ENCODE measurements around the gene TSSK6. TPM values are rescaled to one million over a fixed set of nuclear protein-coding genes. Genes with fewer than 3 reads are reported as not detected.

The TSSK6 gene
- total RNA-seq, 4 donors from 2014 or later, result 0.33 to 3.7 (median 1.5) TPM

DNA sequence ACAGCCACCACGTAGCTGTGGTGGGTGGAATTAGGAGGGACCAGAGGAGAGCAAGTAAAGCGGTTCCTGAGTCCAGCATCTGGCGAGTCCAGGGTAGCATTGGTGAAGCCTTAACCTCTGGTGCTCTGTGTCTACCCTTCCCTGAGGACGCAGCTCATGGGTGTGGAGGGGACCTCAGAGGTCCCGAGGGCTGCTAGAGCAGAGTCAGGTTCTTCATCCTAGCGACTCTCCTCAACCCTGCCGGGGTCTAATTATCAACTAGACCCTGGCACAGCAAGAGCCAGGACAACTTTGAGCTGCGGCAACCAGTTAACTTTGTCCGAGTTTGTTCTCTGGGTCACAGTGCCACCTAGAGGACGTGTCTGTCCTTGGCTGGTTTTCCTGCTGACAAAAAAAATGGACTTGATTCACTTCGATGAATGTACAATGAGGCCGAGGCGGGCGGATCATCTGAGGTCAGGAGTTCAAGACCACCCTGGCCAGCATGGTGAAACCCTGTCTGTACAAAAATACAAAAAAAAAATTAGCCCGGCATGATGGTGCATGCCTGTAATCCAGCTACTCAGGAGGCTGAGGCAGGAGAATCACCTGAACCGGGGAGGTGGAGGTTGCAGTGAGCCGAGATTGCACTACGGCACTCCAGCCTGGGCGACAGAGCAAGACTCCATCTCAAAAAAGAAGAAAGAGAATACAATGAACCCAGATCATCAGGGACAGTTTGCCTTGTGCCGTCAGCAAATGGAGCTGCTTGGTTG, 25.0 kb downstream of the TSSK6 start:
- no peaks in the 10 kb centered on the region for H3K27me3 ChIP-seq
- TF ChIP-seq CTCF (IDR thresholded peaks at IDR 0.05) (peak; percentile 79 to 85 (median 80)), POLR2AphosphoS5 (IDR thresholded peaks at IDR 0.05) (peak in 1 of 2 donors; percentile 57), POLR2A (IDR thresholded peaks at IDR 0.05; ENCODE audit: low read depth) (no peak)
- H3K36me3 ChIP-seq, result peaks cover 16 to 36% (median 32%) of the 10 kb centered on the region in 4 donors
- intact Hi-C loops (cut with DNase I), result no loop called here
- DNase-seq (ENCODE audit: extremely low spot score), result peak; percentile 94
- WGBS, result 26% methylated on average over 12 of the region's 20 CpGs
- peak overlapping the region; percentile 56 to 71 (median 62) for H3K27ac ChIP-seq (replicated peaks in 1 of 4)
- H3K9me3 ChIP-seq, result no peaks in the 10 kb centered on the region
- H3K4me3 ChIP-seq, result peak overlapping the region in 1 of 4 donors; percentile 11
- peaks cover 32 to 55% (median 43%) of the 10 kb centered on the region in 4 donors for H3K4me1 ChIP-seq

DNA sequence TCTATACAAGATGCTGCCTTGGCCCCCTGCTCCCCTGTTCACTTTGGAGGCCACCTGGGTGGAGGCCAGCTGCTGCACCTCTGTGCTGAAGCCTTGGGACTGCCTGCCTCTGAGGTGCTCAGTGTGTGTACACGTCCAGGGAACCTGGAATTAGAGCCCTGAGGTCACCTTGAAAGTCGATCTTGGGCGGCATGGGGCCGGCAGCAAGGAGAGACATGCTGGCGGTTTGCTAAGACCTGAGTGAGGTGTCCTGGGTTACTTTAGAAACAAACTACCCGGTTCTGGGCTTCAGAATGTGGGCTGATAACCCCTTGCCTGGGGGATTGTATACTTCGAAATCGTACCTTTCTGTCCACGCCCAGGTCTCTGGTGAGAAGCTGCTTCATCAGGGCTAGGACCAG, 25.5 kb downstream of the TSSK6 start:
- DNase-seq (ENCODE audit: extremely low spot score), result no peak
- Histone ChIP-seq H3K27ac (replicated peaks in 1 of 4) (peak overlapping the region; percentile 56 to 71 (median 62)), H3K9me3 (no peaks in the 10 kb centered on the region), H3K27me3 (no peaks in the 10 kb centered on the region), H3K4me1 (peaks cover 38 to 61% (median 49%) of the 10 kb centered on the region in 4 donors), H3K4me3 (no peak overlapping the region), H3K36me3 (peaks cover 14 to 31% (median 28%) of the 10 kb centered on the region in 4 donors)
- no peak for TF ChIP-seq POLR2A (IDR thresholded peaks at IDR 0.05; ENCODE audit: low read depth)
- no peak for TF ChIP-seq CTCF (IDR thresholded peaks at IDR 0.05)
- no peak for TF ChIP-seq POLR2AphosphoS5 (IDR thresholded peaks at IDR 0.05)
- no peak for TF ChIP-seq EP300 (IDR thresholded peaks at IDR 0.05)
- 69% methylated on average over 9 of the region's 9 CpGs for WGBS
- intact Hi-C loops (cut with DNase I), result loop anchor here (1.0 to 10.0 kb wide), 2 partner anchors 75 to 123 kb away; no protein-coding TSS in a partner anchor

- peak; percentile 94 for DNase-seq (ENCODE audit: extremely low spot score)
- H3K9me3 ChIP-seq, result no peaks in the 10 kb centered on the region
- H3K4me3 ChIP-seq, result peak overlapping the region; percentile 11 to 23 (median 16)
- intact Hi-C loops (cut with DNase I), result loop anchor here (1.0 to 10.0 kb wide), 2 partner anchors 74 to 122 kb away; no protein-coding TSS in a partner anchor
- no peaks in the 10 kb centered on the region for H3K27me3 ChIP-seq
- peaks cover 7 to 26% (median 21%) of the 10 kb centered on the region in 4 donors for H3K36me3 ChIP-seq
- peak overlapping the region; percentile 56 to 71 (median 62) for H3K27ac ChIP-seq (replicated peaks in 1 of 4)
- TF ChIP-seq POLR2AphosphoS5 (IDR thresholded peaks at IDR 0.05) (peak; percentile 13 to 58), EP300 (IDR thresholded peaks at IDR 0.05) (no peak), POLR2A (IDR thresholded peaks at IDR 0.05; ENCODE audit: low read depth) (no peak), CTCF (IDR thresholded peaks at IDR 0.05) (no peak)
- WGBS, result 49% methylated on average over 14 of the region's 14 CpGs
- H3K4me1 ChIP-seq, result peaks cover 40 to 63% (median 52%) of the 10 kb centered on the region in 4 donors
Observed at GRCh38 chr19:19488875-19489690, 26.3 kb downstream of the TSSK6 start.

DNA sequence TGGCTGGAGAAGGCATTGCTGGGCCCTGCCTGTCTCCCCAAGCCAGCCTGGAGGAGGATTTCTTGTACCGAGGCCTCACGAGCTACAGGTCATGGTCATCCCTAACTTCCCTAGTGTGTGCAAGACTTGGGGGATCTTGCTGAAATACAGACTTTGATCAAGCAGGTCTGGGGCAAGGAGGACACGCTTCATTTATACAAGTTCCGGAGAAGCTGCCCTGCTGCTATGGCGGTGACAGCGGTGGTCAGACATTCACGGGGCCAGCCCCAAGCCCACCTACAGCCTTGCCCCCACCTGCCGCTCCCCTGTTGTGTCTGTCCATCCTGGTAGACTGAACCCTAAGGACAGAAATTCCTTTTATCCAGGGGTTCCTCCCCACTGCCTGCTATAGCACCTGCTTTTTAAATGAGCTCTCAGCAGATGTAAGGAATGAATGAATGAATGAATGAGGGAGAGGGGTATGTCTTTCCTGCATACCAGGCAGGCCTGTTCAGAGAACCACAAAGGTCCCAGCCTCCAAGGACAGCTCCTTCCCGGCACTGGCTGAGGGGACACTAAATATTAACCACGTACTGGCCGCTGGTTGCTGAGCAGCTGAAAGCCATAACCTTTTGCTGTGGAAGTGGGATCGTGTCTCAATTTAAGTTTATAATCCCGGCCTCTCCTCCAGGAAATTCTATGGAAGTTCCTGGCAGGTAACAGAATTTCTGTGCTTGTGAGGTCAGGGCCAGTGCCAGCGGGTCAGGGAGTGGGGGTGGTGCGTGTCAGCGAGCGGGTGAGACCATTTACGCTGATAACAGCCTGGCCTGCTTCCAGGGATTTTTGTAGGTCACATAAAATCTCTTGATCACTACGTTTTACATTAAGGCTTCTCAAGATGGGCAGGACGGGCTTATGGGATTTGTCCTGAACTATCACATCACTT, 27.1 kb downstream of the TSSK6 start:
- H3K27me3 ChIP-seq, result no peaks in the 10 kb centered on the region
- no peak overlapping the region for H3K4me3 ChIP-seq
- H3K4me1 ChIP-seq, result peaks cover 40 to 63% (median 53%) of the 10 kb centered on the region in 4 donors
- intact Hi-C loops (cut with DNase I), result loop anchor here (10.0 kb wide), 1 partner anchor 73 kb away; no protein-coding TSS in a partner anchor
- peaks cover 7 to 21% (median 13%) of the 10 kb centered on the region in 4 donors for H3K36me3 ChIP-seq
- TF ChIP-seq POLR2AphosphoS5 (IDR thresholded peaks at IDR 0.05) (no peak), EP300 (IDR thresholded peaks at IDR 0.05) (no peak), POLR2A (IDR thresholded peaks at IDR 0.05; ENCODE audit: low read depth) (no peak)
- no peak for DNase-seq (ENCODE audit: extremely low spot score)
- peak overlapping the region; percentile 56 to 71 (median 62) for H3K27ac ChIP-seq (replicated peaks in 1 of 4)
- WGBS, result 62% methylated on average over 20 of the region's 20 CpGs
- H3K9me3 ChIP-seq, result no peaks in the 10 kb centered on the region

All from esophagus muscularis mucosa (tissue), 4 donors.